Measurements from ENCODE around the gene EFNA1.

EFNA1 gene, protein sequence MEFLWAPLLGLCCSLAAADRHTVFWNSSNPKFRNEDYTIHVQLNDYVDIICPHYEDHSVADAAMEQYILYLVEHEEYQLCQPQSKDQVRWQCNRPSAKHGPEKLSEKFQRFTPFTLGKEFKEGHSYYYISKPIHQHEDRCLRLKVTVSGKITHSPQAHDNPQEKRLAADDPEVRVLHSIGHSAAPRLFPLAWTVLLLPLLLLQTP

DNA sequence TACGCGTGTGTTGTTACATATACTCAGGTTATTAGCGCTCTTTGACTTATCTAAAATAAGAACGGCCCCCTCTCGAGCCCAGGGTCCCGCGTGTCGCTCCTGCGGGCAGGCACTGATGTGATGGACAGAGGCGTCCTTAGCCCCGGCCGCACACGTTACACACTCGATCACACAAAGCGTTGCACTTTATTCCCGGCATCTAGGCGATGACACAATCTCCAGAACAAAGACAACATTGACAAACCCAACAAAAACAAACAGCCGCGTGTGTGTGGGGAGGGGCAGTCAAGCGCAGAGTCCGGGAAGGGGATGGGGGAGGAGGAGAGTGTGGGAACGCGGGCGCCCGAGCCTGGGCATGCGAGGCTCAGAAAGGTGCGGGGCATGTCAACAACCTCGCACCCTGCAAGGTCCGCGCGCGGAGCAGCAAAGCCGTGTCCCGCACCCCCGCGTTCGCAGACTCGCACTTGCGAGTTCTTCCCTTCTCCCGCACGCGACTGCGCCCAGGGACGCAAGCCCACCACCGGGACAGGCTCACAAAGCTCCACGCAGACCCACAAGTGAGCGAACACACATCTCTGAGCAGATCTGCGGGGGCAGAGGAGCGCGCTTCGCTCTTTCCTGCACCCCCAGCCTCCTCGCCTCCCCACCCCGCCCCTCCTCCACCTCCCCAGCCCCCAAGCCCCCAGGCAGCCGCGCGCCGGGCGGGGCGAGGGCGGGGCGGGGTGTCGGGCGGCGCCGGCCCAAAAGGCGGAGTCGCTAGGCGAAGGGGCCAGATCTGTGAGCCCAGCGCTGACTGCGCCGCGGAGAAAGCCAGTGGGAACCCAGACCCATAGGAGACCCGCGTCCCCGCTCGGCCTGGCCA is at the start of gene EFNA1:
Gene EFNA1 (plus strand): TSS at position 772 of the 862 bp plus-strand sequence. CDS start 102 bp downstream, outside the sequence.
- Histone ChIP-seq H3K79me2 (ENCODE audit: control insufficient read depth, low read length) (no peaks in the 10 kb centered on the region), H3K27ac (ENCODE audit: low read depth, low read length) (no peak within 1 kb of the TSS), H3F3A (ENCODE audit: control insufficient read depth, insufficient read depth) (no peaks in the 10 kb centered on the region), H3K27me3 (ENCODE audit: control insufficient read depth, low read length) (peaks cover 64% of the 10 kb centered on the region), H3K4me3 (ENCODE audit: low read length) (peak within 1 kb of the TSS; percentile 57), H3K36me3 (ENCODE audit: control insufficient read depth, low read length) (no peaks in the 10 kb centered on the region), H3K4me2 (ENCODE audit: low read length) (peak within 1 kb of the TSS; percentile 84), H3K9me2 (replicated peaks; ENCODE audit: control insufficient read depth, low read length) (no peaks in the 10 kb centered on the region), H4K20me1 (ENCODE audit: control insufficient read depth, insufficient read depth, low read depth, low read length) (no peaks in the 10 kb centered on the region), H3K4me1 (ENCODE audit: control insufficient read depth, low read length) (peaks cover 25% of the 10 kb centered on the region), H3K9me3 (ENCODE audit: control insufficient read depth, insufficient read depth, low read length) (no peaks in the 10 kb centered on the region)
- TF ChIP-seq EZH2phosphoT487 (IDR thresholded peaks at IDR 0.05; ENCODE audit: borderline replicate concordance, low read length): 0 out of 2 replicates have a peak, but pooled peaks have one; percentile 87
- TF ChIP-seq, protein P1, sequence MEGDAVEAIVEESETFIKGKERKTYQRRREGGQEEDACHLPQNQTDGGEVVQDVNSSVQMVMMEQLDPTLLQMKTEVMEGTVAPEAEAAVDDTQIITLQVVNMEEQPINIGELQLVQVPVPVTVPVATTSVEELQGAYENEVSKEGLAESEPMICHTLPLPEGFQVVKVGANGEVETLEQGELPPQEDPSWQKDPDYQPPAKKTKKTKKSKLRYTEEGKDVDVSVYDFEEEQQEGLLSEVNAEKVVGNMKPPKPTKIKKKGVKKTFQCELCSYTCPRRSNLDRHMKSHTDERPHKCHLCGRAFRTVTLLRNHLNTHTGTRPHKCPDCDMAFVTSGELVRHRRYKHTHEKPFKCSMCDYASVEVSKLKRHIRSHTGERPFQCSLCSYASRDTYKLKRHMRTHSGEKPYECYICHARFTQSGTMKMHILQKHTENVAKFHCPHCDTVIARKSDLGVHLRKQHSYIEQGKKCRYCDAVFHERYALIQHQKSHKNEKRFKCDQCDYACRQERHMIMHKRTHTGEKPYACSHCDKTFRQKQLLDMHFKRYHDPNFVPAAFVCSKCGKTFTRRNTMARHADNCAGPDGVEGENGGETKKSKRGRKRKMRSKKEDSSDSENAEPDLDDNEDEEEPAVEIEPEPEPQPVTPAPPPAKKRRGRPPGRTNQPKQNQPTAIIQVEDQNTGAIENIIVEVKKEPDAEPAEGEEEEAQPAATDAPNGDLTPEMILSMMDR (IDR thresholded peaks at IDR 0.05; ENCODE audit: low read depth, low read length, poor library complexity, severe bottlenecking): peak; percentile 1

DNA sequence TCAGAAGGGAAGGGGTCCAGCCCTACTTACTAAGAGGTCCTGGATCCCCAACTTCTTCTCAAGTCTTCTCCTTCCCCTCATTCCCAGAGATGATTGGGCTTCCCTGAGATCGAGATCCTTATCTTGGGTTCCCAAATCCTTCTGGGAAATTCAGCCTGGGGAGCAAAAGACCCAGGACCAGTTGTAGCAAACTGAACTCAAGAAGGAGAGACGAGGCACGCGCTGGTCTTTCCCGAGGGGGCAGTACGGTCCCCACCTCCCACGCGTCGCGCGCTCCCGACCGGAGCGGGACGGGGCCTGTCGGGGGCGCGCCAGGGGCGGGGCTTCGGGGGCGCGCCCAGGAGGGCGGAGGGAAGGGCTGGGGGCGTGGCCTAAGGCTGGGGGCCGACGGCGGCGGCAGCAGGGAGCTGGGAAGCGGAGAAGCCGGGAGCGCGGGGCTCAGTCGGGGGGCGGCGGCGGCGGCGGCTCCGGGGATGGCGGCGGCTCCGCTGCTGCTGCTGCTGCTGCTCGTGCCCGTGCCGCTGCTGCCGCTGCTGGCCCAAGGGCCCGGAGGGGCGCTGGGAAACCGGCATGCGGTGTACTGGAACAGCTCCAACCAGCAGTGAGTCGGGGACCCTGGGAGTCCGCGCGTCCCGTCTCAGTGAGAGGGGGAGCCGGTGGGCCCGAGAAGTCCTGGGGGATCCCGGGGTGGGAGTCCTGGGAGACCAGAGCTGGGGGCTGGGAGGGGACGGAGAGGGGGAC is 49.0 kb upstream of the EFNA1 start, which contains the start of gene EFNA3:
Gene EFNA3 (plus strand): TSS at position 369 of the 741 bp plus-strand sequence. CDS start 105 bp downstream, at position 474.
- Histone ChIP-seq H3K79me2 (ENCODE audit: control insufficient read depth, low read length) (no peaks in the 10 kb centered on the region), H3K4me1 (ENCODE audit: control insufficient read depth, low read length) (peaks cover 85% of the 10 kb centered on the region), H3K4me2 (ENCODE audit: low read length) (peak within 1 kb of the TSS; percentile 76), H3K27me3 (ENCODE audit: control insufficient read depth, low read length) (peaks cover 55% of the 10 kb centered on the region), H4K20me1 (ENCODE audit: control insufficient read depth, insufficient read depth, low read depth, low read length) (no peaks in the 10 kb centered on the region), H3K27ac (ENCODE audit: low read depth, low read length) (no peak within 1 kb of the TSS), H3K4me3 (ENCODE audit: low read length) (peak within 1 kb of the TSS; percentile 59), H3K9me3 (ENCODE audit: control insufficient read depth, insufficient read depth, low read length) (no peaks in the 10 kb centered on the region), H3K9me2 (replicated peaks; ENCODE audit: control insufficient read depth, low read length) (no peaks in the 10 kb centered on the region), H3K36me3 (ENCODE audit: control insufficient read depth, low read length) (no peaks in the 10 kb centered on the region), H3F3A (ENCODE audit: control insufficient read depth, insufficient read depth) (peaks cover 7% of the 10 kb centered on the region; the same call in 1 of the 2 replicates)
- TF ChIP-seq, protein P1 (IDR thresholded peaks at IDR 0.05; ENCODE audit: low read depth, low read length, poor library complexity, severe bottlenecking): peak; percentile 14
- TF ChIP-seq EZH2phosphoT487 (IDR thresholded peaks at IDR 0.05; ENCODE audit: borderline replicate concordance, low read length): peak; percentile 71; the same call in 1 of the 2 replicates

DNA sequence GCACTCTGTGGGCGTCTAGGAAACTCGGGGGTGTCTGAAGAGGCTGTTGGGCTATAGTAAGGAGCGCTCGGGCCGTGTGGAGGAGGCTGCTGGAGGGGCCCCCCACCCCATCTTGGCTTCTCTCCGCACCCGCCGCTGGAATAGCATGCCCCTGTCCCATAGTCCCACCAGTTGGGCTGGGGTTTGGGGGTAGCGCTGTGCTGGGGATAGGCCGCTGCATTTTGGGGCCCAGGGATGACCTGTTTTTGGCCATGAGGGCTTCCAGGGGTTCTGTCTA is 48.5 kb upstream of the EFNA1 start:
- Histone ChIP-seq H3F3A (ENCODE audit: control insufficient read depth, insufficient read depth) (peaks cover 7% of the 10 kb centered on the region; the same call in 1 of the 2 replicates), H3K4me1 (ENCODE audit: control insufficient read depth, low read length) (peaks cover 86% of the 10 kb centered on the region), H3K27me3 (ENCODE audit: control insufficient read depth, low read length) (peaks cover 60% of the 10 kb centered on the region), H3K9me2 (replicated peaks; ENCODE audit: control insufficient read depth, low read length) (no peaks in the 10 kb centered on the region), H3K27ac (ENCODE audit: low read depth, low read length) (no peak overlapping the region), H4K20me1 (ENCODE audit: control insufficient read depth, insufficient read depth, low read depth, low read length) (no peaks in the 10 kb centered on the region), H3K4me3 (ENCODE audit: low read length) (peak overlapping the region; percentile 59), H3K36me3 (ENCODE audit: control insufficient read depth, low read length) (no peaks in the 10 kb centered on the region), H3K79me2 (ENCODE audit: control insufficient read depth, low read length) (no peaks in the 10 kb centered on the region), H3K9me3 (ENCODE audit: control insufficient read depth, insufficient read depth, low read length) (no peaks in the 10 kb centered on the region), H3K4me2 (ENCODE audit: low read length) (peak overlapping the region; percentile 76)
- TF ChIP-seq EZH2phosphoT487 (IDR thresholded peaks at IDR 0.05; ENCODE audit: borderline replicate concordance, low read length): peak; percentile 69
- TF ChIP-seq, protein P1 (IDR thresholded peaks at IDR 0.05; ENCODE audit: low read depth, low read length, poor library complexity, severe bottlenecking): no peak
